SK-N-SH (cell line): Measurements from ENCODE around the gene CCDC50. TPM values are rescaled to one million over a fixed set of nuclear protein-coding genes. Genes with fewer than 3 reads are reported as not detected.

Source experiments
- CTCF ChIA-PET: fragments of 300-600, 350-600 bp; formaldehyde crosslinking; extraction: SDS; loops from one replicate; lab custom pipeline; 2021; lab: Yijun Ruan, JAX
- POLR2A ChIA-PET: fragments of 350-600 bp; sonication (Branson Sonifier 250); formaldehyde crosslinking; extraction: SDS; loops from one replicate; lab custom pipeline; 2020; ENCODE audit warnings: antibody characterized with exemption, inconsistent platforms; lab: Yijun Ruan, JAX
- DNase-seq: peaks from one replicate; pipeline ENCODE4 v3.0.0; 2012
- H2AFZ ChIP-seq: fragments of 200-600 bp; sonication (generic); 2 replicates; pipeline ENCODE4 v1.8.1; 2016; ENCODE audit warnings: antibody characterized with exemption, mild to moderate bottlenecking, low read depth
- H3F3A ChIP-seq: fragments of 200-600 bp; sonication (generic); replicated peaks from 2 replicates; pipeline ENCODE3; 2016; ENCODE audit warnings: antibody characterized with exemption, mild to moderate bottlenecking; ENCODE audit not compliant: insufficient read depth
- H3K27ac ChIP-seq, 2 experiments: fragments of 200-500 bp in 1 of 2; fragments of 200-600 bp in 1 of 2; sonication (Bioruptor generic) in 1 of 2; sonication (generic), shearing (Covaris generic) in 1 of 2; 2 replicates each; pipeline versions ENCODE4 v1.5.1 to v1.6.1; 2014 to 2016; ENCODE audit warnings: low read depth in 2 of 2, inconsistent platforms in 1 of 2, low read length in 1 of 2, mild to moderate bottlenecking in 1 of 2, mixed read lengths in 1 of 2
- H3K27me3 ChIP-seq: fragments of 200-600 bp; sonication (generic), shearing (Covaris generic); 2 replicates; pipeline ENCODE4 v1.6.1; 2016; ENCODE audit warnings: mixed run types; ENCODE audit not compliant: insufficient read depth
- H3K36me3 ChIP-seq, 2 experiments: fragments of 200-500 bp in 1 of 2; fragments of 200-600 bp in 1 of 2; sonication (Bioruptor generic) in 1 of 2; sonication (generic) in 1 of 2; replicated peaks in 1 of 2; 2 replicates each; pipeline versions ENCODE3 to v1.5.1; 2014 to 2016; ENCODE audit warnings: low read length in 1 of 2, mild to moderate bottlenecking in 1 of 2; ENCODE audit not compliant: insufficient read depth in 2 of 2, control insufficient read depth in 1 of 2
- H3K4me1 ChIP-seq, 2 experiments: fragments of 200-500 bp in 1 of 2; fragments of 200-600 bp in 1 of 2; sonication (Bioruptor generic) in 1 of 2; sonication (generic), shearing (Covaris generic) in 1 of 2; 2 replicates each; pipeline versions ENCODE4 v1.5.1 to v1.6.1; 2014 to 2016; ENCODE audit warnings: low read depth in 1 of 2, low read length in 1 of 2, mixed run types in 1 of 2; ENCODE audit not compliant: insufficient read depth in 2 of 2, control insufficient read depth in 1 of 2
- H3K4me2 ChIP-seq: fragments of 200-600 bp; sonication (generic), shearing (Covaris generic); 2 replicates; pipeline ENCODE4 v1.6.1; 2017; ENCODE audit warnings: mixed run types
- H3K4me3 ChIP-seq, 2 experiments: fragments of 200-500 bp in 1 of 2; fragments of 200-600 bp in 1 of 2; sonication (Bioruptor generic) in 1 of 2; sonication (generic), shearing (Covaris generic) in 1 of 2; 2 replicates each; pipeline versions ENCODE4 v1.5.1 to v1.8.1; 2014 to 2016; ENCODE audit warnings: low read depth in 2 of 2, inconsistent platforms in 1 of 2, low read length in 1 of 2, mild to moderate bottlenecking in 1 of 2, mixed read lengths in 1 of 2, moderate library complexity in 1 of 2
- H3K79me2 ChIP-seq: fragments of 200-600 bp; sonication (generic); 2 replicates; pipeline ENCODE4 v1.8.1; 2017; ENCODE audit warnings: mild to moderate bottlenecking; ENCODE audit not compliant: insufficient read depth
- H3K9ac ChIP-seq: fragments of 200-600 bp; sonication (generic); 2 replicates; pipeline ENCODE4 v1.6.1; 2017; ENCODE audit warnings: mixed run types
- H3K9me2 ChIP-seq: fragments of 200-600 bp; sonication (generic); 2 replicates; pipeline ENCODE4 v1.6.1; 2017; ENCODE audit warnings: mixed run types
- H3K9me3 ChIP-seq: fragments of 200-600 bp; sonication (generic); 2 replicates; pipeline ENCODE4 v1.6.1; 2017; ENCODE audit warnings: mixed run types, mild to moderate bottlenecking, moderate library complexity
- H4K20me1 ChIP-seq: fragments of 200-600 bp; sonication (generic); 2 replicates; pipeline ENCODE4 v1.6.1; 2017; ENCODE audit warnings: mild to moderate bottlenecking, mixed run types; ENCODE audit not compliant: insufficient read depth
- FOXJ3 ChIP-seq: sonication (generic); formaldehyde crosslinking; IDR thresholded peaks from 2 replicates; pipeline ENCODE4 v1.5.1; 2020; ENCODE audit warnings: mild to moderate bottlenecking, missing genetic modification reagents
- NRF1 ChIP-seq: IDR thresholded peaks from 2 replicates; pipeline ENCODE4 v1.6.1; 2012; ENCODE audit warnings: low read depth, mild to moderate bottlenecking, low read length
- POLR2AphosphoS5 ChIP-seq: IDR thresholded peaks from 2 replicates; pipeline ENCODE4 v1.6.1; 2012; ENCODE audit warnings: low read depth, low read length
- RFX5 ChIP-seq: IDR thresholded peaks from 2 replicates; pipeline ENCODE4 v1.6.1; 2012; ENCODE audit warnings: mild to moderate bottlenecking, improper control_type of control experiment, low read length
- SIN3A ChIP-seq: IDR thresholded peaks from 2 replicates; pipeline ENCODE4 v1.6.1; 2012; ENCODE audit warnings: low read depth, mild to moderate bottlenecking, low read length, moderate library complexity, borderline replicate concordance
- WGBS: methylation state at CpG from one replicate; pipeline ENCODE4 v1.1.6; 2017; ENCODE audit warnings: low lambda C conversion rate; 5-methylcytosine and 5-hydroxymethylcytosine counted together
- polyA plus RNA-seq, 3 experiments: library from polyadenylated mRNA; depleted of rRNA; stranded (reverse); fragments of >200 nt; gene quantifications; 2 replicates each; pipeline ENCODE4 v1.2.3, GENCODE V29; 2012
- TF ChIP-seq, protein P1 (sequence below): IDR thresholded peaks from 2 replicates; pipeline ENCODE4 v1.4.0; 2012; ENCODE audit warnings: low read depth
- TF ChIP-seq, protein P2 (sequence below): IDR thresholded peaks from 2 replicates; pipeline ENCODE4; 2012
- TF ChIP-seq, protein P3 (sequence below): IDR thresholded peaks from 2 replicates; pipeline ENCODE4 v1.4.0; 2012; ENCODE audit warnings: low read depth, borderline replicate concordance

CCDC50 gene
- polyA plus RNA-seq, 1 of the 3 experiments (the other 2 are of a cell fraction): 21.9 TPM

DNA sequence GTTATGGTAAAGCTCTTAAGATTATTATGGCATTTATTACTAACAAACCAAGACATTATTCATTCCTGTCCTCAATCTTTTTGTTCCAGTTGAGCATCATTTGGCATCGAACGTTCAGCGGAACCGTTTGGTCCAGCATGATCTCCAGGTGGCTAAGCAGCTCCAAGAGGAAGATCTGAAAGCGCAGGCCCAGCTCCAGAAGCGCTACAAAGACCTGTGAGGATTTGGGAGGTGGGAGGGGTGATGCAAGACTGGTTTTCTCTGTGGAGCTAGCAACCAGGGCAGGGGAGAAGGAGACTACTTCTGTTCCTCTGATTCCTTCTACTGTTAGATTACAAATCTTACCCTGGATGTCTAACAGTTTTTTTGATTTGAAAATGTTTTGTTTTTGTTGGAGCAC, 28.7 kb downstream of the CCDC50 start:
- H3F3A ChIP-seq: peaks cover 8% of the 10 kb centered on the region
- peaks cover 0 to 21% of the 10 kb centered on the region in 2 experiments; a peak in 2 of 4 replicates for H3K4me1 ChIP-seq
- CTCF ChIA-PET: interaction anchor here (0.7 to 1.8 kb wide), 2 partner anchors 11 to 32 kb away, joined by 3 to 6 read pairs; no protein-coding TSS in a partner anchor
- no peak overlapping the region for H3K27ac ChIP-seq
- 94% methylated on average over 6 of the region's 6 CpGs for WGBS
- H3K4me3 ChIP-seq: no peak overlapping the region
- H3K27me3 ChIP-seq: no peaks in the 10 kb centered on the region
- H3K9ac ChIP-seq: no peak overlapping the region
- H3K4me2 ChIP-seq: no peak overlapping the region
- no peaks in the 10 kb centered on the region for H3K9me3 ChIP-seq
- H3K79me2 ChIP-seq: peaks cover 44% of the 10 kb centered on the region
- POLR2A ChIA-PET: no interaction called here
- H3K9me2 ChIP-seq: no peaks in the 10 kb centered on the region
- TF ChIP-seq, protein P1, sequence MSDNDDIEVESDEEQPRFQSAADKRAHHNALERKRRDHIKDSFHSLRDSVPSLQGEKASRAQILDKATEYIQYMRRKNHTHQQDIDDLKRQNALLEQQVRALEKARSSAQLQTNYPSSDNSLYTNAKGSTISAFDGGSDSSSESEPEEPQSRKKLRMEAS: no peak
- TF ChIP-seq SIN3A (no peak), FOXJ3 (CRISPR knock-in tag) (no peak)
- no peak overlapping the region for H2AFZ ChIP-seq
- no peaks in the 10 kb centered on the region for H4K20me1 ChIP-seq
- DNase-seq: no peak
- H3K36me3 ChIP-seq: peaks cover 49 to 51% of the 10 kb centered on the region in 2 experiments

DNA sequence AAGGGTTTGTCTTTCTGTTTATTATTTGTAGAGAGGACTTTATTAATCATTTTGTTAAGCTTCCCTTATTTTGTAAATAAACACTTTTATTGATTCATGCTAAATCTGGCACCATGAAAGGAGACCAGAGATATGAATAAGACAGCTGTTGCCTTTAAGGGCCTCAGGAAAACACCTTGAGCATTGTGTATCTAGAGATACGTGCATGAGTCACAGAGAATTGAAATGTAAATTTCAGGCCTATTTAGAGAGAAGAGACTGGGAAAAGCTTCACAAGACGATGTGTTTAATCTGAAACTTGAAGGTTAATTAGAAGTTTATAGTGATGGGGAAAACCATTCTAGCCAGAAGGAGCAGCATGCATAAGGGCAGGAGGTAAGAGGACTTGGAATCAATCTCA, 29.7 kb downstream of the CCDC50 start:
- Histone ChIP-seq H3K9me2 (no peaks in the 10 kb centered on the region), H3K27me3 (no peaks in the 10 kb centered on the region), H2AFZ (no peak overlapping the region), H3K79me2 (peaks cover 34% of the 10 kb centered on the region), H3K4me1 (peaks cover 0 to 21% of the 10 kb centered on the region in 2 experiments; a peak in 3 of 4 replicates), H3K9ac (no peak overlapping the region), H3K27ac (no peak overlapping the region), H3K9me3 (no peaks in the 10 kb centered on the region), H3K4me3 (no peak overlapping the region), H3K4me2 (no peak overlapping the region), H3F3A (peaks cover 8% of the 10 kb centered on the region), H4K20me1 (no peaks in the 10 kb centered on the region), H3K36me3 (peaks cover 57 to 59% of the 10 kb centered on the region in 2 experiments)
- CTCF ChIA-PET: interaction anchor here (1.8 kb wide), 1 partner anchor 10 kb away, joined by 6 read pairs; no protein-coding TSS in a partner anchor
- POLR2A ChIA-PET: no interaction called here
- no peak for DNase-seq
- WGBS: 99% methylated on average over 2 of the region's 2 CpGs
- TF ChIP-seq RFX5 (no peak), NRF1 (no peak)

DNA sequence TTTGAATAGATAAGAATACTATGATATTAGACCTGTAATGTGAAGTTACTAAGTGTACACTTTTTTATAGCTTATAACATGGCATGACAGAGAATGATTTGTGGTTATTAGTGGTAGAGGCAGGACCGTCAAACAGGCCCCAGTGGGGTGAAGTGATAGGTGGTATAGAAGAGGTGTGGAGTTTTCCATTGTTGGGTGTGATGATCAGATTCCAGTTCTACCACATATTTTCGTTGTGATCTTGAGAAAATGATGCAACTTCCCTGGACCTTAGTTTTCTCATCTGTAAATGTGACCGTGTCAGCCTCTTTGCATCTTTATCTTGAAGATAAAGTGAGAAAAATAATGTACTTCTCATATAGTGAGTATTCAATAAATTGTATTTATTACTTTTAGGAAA, 31.4 kb downstream of the CCDC50 start:
- H3K4me3 ChIP-seq: no peak overlapping the region
- H3K4me2 ChIP-seq: no peak overlapping the region
- TF ChIP-seq, protein P2, sequence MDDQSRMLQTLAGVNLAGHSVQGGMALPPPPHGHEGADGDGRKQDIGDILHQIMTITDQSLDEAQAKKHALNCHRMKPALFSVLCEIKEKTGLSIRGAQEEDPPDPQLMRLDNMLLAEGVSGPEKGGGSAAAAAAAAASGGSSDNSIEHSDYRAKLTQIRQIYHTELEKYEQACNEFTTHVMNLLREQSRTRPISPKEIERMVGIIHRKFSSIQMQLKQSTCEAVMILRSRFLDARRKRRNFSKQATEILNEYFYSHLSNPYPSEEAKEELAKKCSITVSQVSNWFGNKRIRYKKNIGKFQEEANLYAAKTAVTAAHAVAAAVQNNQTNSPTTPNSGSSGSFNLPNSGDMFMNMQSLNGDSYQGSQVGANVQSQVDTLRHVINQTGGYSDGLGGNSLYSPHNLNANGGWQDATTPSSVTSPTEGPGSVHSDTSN: no peak
- TF ChIP-seq, protein P3, sequence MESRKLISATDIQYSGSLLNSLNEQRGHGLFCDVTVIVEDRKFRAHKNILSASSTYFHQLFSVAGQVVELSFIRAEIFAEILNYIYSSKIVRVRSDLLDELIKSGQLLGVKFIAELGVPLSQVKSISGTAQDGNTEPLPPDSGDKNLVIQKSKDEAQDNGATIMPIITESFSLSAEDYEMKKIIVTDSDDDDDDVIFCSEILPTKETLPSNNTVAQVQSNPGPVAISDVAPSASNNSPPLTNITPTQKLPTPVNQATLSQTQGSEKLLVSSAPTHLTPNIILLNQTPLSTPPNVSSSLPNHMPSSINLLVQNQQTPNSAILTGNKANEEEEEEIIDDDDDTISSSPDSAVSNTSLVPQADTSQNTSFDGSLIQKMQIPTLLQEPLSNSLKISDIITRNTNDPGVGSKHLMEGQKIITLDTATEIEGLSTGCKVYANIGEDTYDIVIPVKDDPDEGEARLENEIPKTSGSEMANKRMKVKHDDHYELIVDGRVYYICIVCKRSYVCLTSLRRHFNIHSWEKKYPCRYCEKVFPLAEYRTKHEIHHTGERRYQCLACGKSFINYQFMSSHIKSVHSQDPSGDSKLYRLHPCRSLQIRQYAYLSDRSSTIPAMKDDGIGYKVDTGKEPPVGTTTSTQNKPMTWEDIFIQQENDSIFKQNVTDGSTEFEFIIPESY: no peak
- TF ChIP-seq POLR2AphosphoS5: no peak
- H3K4me1 ChIP-seq: peaks cover 0 to 21% of the 10 kb centered on the region in 2 experiments; a peak in 3 of 4 replicates
- 91% methylated on average over 3 of the region's 3 CpGs for WGBS
- POLR2A ChIA-PET: no interaction called here
- no peaks in the 10 kb centered on the region for H3F3A ChIP-seq
- CTCF ChIA-PET: interaction anchor here (1.1 kb wide), 1 partner anchor 11 kb away, joined by 3 read pairs; no protein-coding TSS in a partner anchor
- H3K9me2 ChIP-seq: no peaks in the 10 kb centered on the region
- H3K9me3 ChIP-seq: no peaks in the 10 kb centered on the region
- no peaks in the 10 kb centered on the region for H3K27me3 ChIP-seq
- H3K36me3 ChIP-seq: peaks cover 68 to 70% of the 10 kb centered on the region in 2 experiments
- no peak overlapping the region for H3K9ac ChIP-seq
- peaks cover 17% of the 10 kb centered on the region for H3K79me2 ChIP-seq
- no peaks in the 10 kb centered on the region for H4K20me1 ChIP-seq
- H2AFZ ChIP-seq: no peak overlapping the region
- DNase-seq: no peak
- H3K27ac ChIP-seq: no peak overlapping the region
